ENCODE results near the gene ADAMTS5.

DNA sequence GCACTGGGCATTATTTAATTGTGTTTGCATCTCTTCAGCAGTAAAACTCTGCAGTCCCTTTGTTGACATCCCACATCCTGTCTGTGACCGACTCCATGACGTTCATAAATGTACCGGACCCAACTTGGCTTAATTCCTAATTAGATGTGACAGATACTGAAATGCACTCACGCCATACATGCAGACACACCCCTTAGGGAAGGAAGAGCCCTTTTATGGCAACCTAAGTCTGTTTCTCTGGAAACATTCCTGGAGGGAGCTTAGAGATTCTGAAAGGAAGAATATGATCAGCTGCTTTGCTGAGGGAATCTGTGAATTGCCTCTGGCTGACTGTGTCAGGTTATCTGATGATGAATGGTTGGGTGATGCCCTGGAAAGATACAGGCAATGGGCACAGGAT is 33.4 kb downstream of the ADAMTS5 start:
- TF ChIP-seq, protein P1, sequence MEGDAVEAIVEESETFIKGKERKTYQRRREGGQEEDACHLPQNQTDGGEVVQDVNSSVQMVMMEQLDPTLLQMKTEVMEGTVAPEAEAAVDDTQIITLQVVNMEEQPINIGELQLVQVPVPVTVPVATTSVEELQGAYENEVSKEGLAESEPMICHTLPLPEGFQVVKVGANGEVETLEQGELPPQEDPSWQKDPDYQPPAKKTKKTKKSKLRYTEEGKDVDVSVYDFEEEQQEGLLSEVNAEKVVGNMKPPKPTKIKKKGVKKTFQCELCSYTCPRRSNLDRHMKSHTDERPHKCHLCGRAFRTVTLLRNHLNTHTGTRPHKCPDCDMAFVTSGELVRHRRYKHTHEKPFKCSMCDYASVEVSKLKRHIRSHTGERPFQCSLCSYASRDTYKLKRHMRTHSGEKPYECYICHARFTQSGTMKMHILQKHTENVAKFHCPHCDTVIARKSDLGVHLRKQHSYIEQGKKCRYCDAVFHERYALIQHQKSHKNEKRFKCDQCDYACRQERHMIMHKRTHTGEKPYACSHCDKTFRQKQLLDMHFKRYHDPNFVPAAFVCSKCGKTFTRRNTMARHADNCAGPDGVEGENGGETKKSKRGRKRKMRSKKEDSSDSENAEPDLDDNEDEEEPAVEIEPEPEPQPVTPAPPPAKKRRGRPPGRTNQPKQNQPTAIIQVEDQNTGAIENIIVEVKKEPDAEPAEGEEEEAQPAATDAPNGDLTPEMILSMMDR (conservative IDR thresholded peaks at IDR 0.05 in 1 of 2, IDR thresholded peaks at IDR 0.05 in 1 of 2; ENCODE audit: extremely low read depth in 1 of 2, insufficient read depth in 1 of 2, low read depth in 1 of 2, low read length in 2 of 2) = no peak
- TF ChIP-seq EZH2 (IDR thresholded peaks at IDR 0.05; ENCODE audit: borderline replicate concordance, low read length) = no peak
